ENCODE results near the gene CDH23. TPM values are rescaled to one million over a fixed set of nuclear protein-coding genes. Genes with fewer than 3 reads are reported as not detected.

Gene CDH23
- total RNA-seq, 4 donors from 2014 or later = 14.4 to 29.6 (median 19.7) TPM

- 56% methylated on average over 2 of the region's 2 CpGs for WGBS
- Histone ChIP-seq H3K27ac (replicated peaks in 1 of 4) (no peak overlapping the region), H3K9me3 (no peaks in the 10 kb centered on the region), H3K4me3 (no peak overlapping the region), H3K36me3 (no peaks in the 10 kb centered on the region), H3K4me1 (peaks cover 17 to 29% (median 25%) of the 10 kb centered on the region in 4 donors), H3K27me3 (no peaks in the 10 kb centered on the region)
- no peak for DNase-seq (ENCODE audit: extremely low spot score)
- TF ChIP-seq POLR2AphosphoS5 (IDR thresholded peaks at IDR 0.05) (no peak), CTCF (IDR thresholded peaks at IDR 0.05) (no peak), EP300 (IDR thresholded peaks at IDR 0.05) (no peak), POLR2A (IDR thresholded peaks at IDR 0.05; ENCODE audit: low read depth) (no peak)
- intact Hi-C loops (cut with DNase I) = no loop called here
These were observed 204.1 kb downstream of the CDH23 start for GRCh38 chr10:71600849-71601248.

GRCh38 chr10:71601273-71601672 is 204.6 kb downstream of the CDH23 start:
- TF ChIP-seq POLR2A (IDR thresholded peaks at IDR 0.05; ENCODE audit: low read depth) (no peak), CTCF (IDR thresholded peaks at IDR 0.05) (no peak), POLR2AphosphoS5 (IDR thresholded peaks at IDR 0.05) (no peak), EP300 (IDR thresholded peaks at IDR 0.05) (no peak)
- intact Hi-C loops (cut with DNase I) = no loop called here
- WGBS = 92% methylated on average over 5 of the region's 5 CpGs
- H3K27ac ChIP-seq (replicated peaks in 1 of 4) = no peak overlapping the region
- H3K4me3 ChIP-seq = no peak overlapping the region
- H3K9me3 ChIP-seq = no peaks in the 10 kb centered on the region
- peaks cover 17 to 29% (median 25%) of the 10 kb centered on the region in 4 donors for H3K4me1 ChIP-seq
- DNase-seq (ENCODE audit: extremely low spot score) = no peak
- no peaks in the 10 kb centered on the region for H3K27me3 ChIP-seq
- H3K36me3 ChIP-seq = no peaks in the 10 kb centered on the region

- TF ChIP-seq POLR2AphosphoS5 (IDR thresholded peaks at IDR 0.05) (no peak), POLR2A (IDR thresholded peaks at IDR 0.05; ENCODE audit: low read depth) (no peak), EP300 (IDR thresholded peaks at IDR 0.05) (no peak)
- H3K4me1 ChIP-seq = peaks cover 8 to 16% (median 11%) of the 10 kb centered on the region in 4 donors
- no peak overlapping the region for H3K27ac ChIP-seq (replicated peaks in 1 of 4)
- no peak overlapping the region for H3K4me3 ChIP-seq
- DNase-seq (ENCODE audit: extremely low spot score) = no peak
- intact Hi-C loops (cut with DNase I) = no loop called here
- H3K27me3 ChIP-seq = no peaks in the 10 kb centered on the region
- H3K9me3 ChIP-seq = no peaks in the 10 kb centered on the region
- H3K36me3 ChIP-seq = no peaks in the 10 kb centered on the region
- WGBS = 70% methylated on average over 7 of the region's 7 CpGs
These were observed 206.4 kb downstream of the CDH23 start for GRCh38 chr10:71603150-71603549.

- no peaks in the 10 kb centered on the region for H3K9me3 ChIP-seq
- 94% methylated on average over 4 of the region's 4 CpGs for WGBS
- peaks cover 1 to 11% (median 5%) of the 10 kb centered on the region in 4 donors for H3K4me1 ChIP-seq
- H3K36me3 ChIP-seq = no peaks in the 10 kb centered on the region
- no peak overlapping the region for H3K4me3 ChIP-seq
- DNase-seq (ENCODE audit: extremely low spot score) = no peak
- intact Hi-C loops (cut with DNase I) = no loop called here
- no peak overlapping the region for H3K27ac ChIP-seq (replicated peaks in 1 of 4)
- H3K27me3 ChIP-seq = no peaks in the 10 kb centered on the region
- TF ChIP-seq POLR2AphosphoS5 (IDR thresholded peaks at IDR 0.05) = no peak
- no peak for TF ChIP-seq CTCF (IDR thresholded peaks at IDR 0.05)
- TF ChIP-seq EP300 (IDR thresholded peaks at IDR 0.05) = no peak
These were observed 207.0 kb downstream of the CDH23 start for GRCh38 chr10:71603754-71604153.

- H3K27me3 ChIP-seq = no peaks in the 10 kb centered on the region
- intact Hi-C loops (cut with DNase I) = no loop called here
These were observed 207.8 kb downstream of the CDH23 start for GRCh38 chr10:71604324-71605018.

More at GRCh38 chr10:71604324-71605018, 207.8 kb downstream of the CDH23 start:
- Histone ChIP-seq H3K4me1 (peaks cover 0 to 14% (median 7%) of the 10 kb centered on the region in 4 donors), H3K4me3 (no peak overlapping the region), H3K27ac (replicated peaks in 1 of 4) (no peak overlapping the region), H3K9me3 (no peaks in the 10 kb centered on the region), H3K36me3 (no peaks in the 10 kb centered on the region)
- no peak for DNase-seq (ENCODE audit: extremely low spot score)
- WGBS = 90% methylated on average over 7 of the region's 8 CpGs
- TF ChIP-seq CTCF (IDR thresholded peaks at IDR 0.05) (no peak), POLR2A (IDR thresholded peaks at IDR 0.05; ENCODE audit: low read depth) (no peak), EP300 (IDR thresholded peaks at IDR 0.05) (no peak), POLR2AphosphoS5 (IDR thresholded peaks at IDR 0.05) (no peak)
